CD4-positive, alpha-beta T cell treated with Interleukin-12 subunit alpha and Interleukin-12 subunit beta, for 1 hour (primary cell): ENCODE results near the gene CAD.
A peak's percentile ranks its signal among the peaks of the same experiment; 100 is the strongest.

Experiments used
- DNase-seq: peaks from one replicate; pipeline ENCODE4 v3.0.0-alpha.2; 2020

CAD gene

GRCh38 chr2:27231921-27232320, 14.8 kb downstream of the CAD start:
- no peak for DNase-seq

- no peak for DNase-seq
Measured at GRCh38 chr2:27233341-27233740, 16.2 kb downstream of the CAD start.

- no peak for DNase-seq
Measured at GRCh38 chr2:27236136-27236535, 19.0 kb downstream of the CAD start.

GRCh38 chr2:27236626-27237025, 19.5 kb downstream of the CAD start:
- no peak for DNase-seq

- DNase-seq = no peak
Measured at GRCh38 chr2:27237341-27237945, 20.3 kb downstream of the CAD start.

- DNase-seq = no peak
Measured at GRCh38 chr2:27238976-27239375, 21.8 kb downstream of the CAD start.

- no peak for DNase-seq
Measured at GRCh38 chr2:27240406-27240805, 23.2 kb downstream of the CAD start.

- peak; percentile 9 for DNase-seq
Measured at GRCh38 chr2:27241761-27242613, 24.8 kb downstream of the CAD start.

GRCh38 chr2:27242614-27242951, 25.4 kb downstream of the CAD start:
- DNase-seq = no peak

- DNase-seq = no peak
Measured at GRCh38 chr2:27243391-27244130, 26.4 kb downstream of the CAD start.

GRCh38 chr2:27245116-27245515, 27.9 kb downstream of the CAD start:
- no peak for DNase-seq

GRCh38 chr2:27245626-27246025, 28.5 kb downstream of the CAD start:
- no peak for DNase-seq

GRCh38 chr2:27247893-27248292, 30.7 kb downstream of the CAD start:
- DNase-seq = no peak

- DNase-seq = no peak
Measured at GRCh38 chr2:27249159-27249890, 32.2 kb downstream of the CAD start.

GRCh38 chr2:27249891-27250651, 32.9 kb downstream of the CAD start:
- DNase-seq = peak; percentile 45

- DNase-seq = no peak
Measured at GRCh38 chr2:27250652-27251379, 33.6 kb downstream of the CAD start.

- no peak for DNase-seq
Measured at GRCh38 chr2:27251766-27252165, 34.6 kb downstream of the CAD start.

- DNase-seq = no peak
Measured at GRCh38 chr2:27255187-27255586, 38.0 kb downstream of the CAD start.

GRCh38 chr2:27255660-27256059, 38.5 kb downstream of the CAD start:
- DNase-seq = no peak

- no peak for DNase-seq
Measured at GRCh38 chr2:27256855-27257454, 39.8 kb downstream of the CAD start.

GRCh38 chr2:27258051-27258450, 40.9 kb downstream of the CAD start:
- DNase-seq = no peak
